HG02588 (cell line): ENCODE measurements around the gene FGF1.
"Not testable (repeated sequence)": the region's sequence is repeated elsewhere in the genome, so short reads cannot be mapped to it uniquely, and the experiment has no call there.

Experiments
- ATAC-seq: cut with Tn5 transposase; IDR thresholded peaks from one replicate; pipeline ENCODE4 v1.9.1; 2021; ENCODE audit warnings: mild to moderate bottlenecking, moderate library complexity; ENCODE audit not compliant: unreplicated experiment

FGF1 gene

GRCh38 chr5:142671801-142672200, 14.1 kb downstream of the FGF1 start:
- no peak for ATAC-seq

GRCh38 chr5:142671266-142671665, 14.6 kb downstream of the FGF1 start:
- ATAC-seq, result no peak

- no peak for ATAC-seq
Observed at GRCh38 chr5:142670804-142671203, 15.1 kb downstream of the FGF1 start.

GRCh38 chr5:142669477-142669876, 16.4 kb downstream of the FGF1 start:
- ATAC-seq, result no peak

- no peak for ATAC-seq
Observed at GRCh38 chr5:142668336-142668735, 17.6 kb downstream of the FGF1 start.

- ATAC-seq, result no peak
Observed at GRCh38 chr5:142667831-142668230, 18.1 kb downstream of the FGF1 start.

GRCh38 chr5:142664636-142665035, 21.3 kb downstream of the FGF1 start:
- ATAC-seq, result no peak

GRCh38 chr5:142664067-142664466, 21.8 kb downstream of the FGF1 start:
- ATAC-seq, result no peak

- no peak for ATAC-seq
Observed at GRCh38 chr5:142663246-142663645, 22.6 kb downstream of the FGF1 start.

GRCh38 chr5:142661957-142662356, 23.9 kb downstream of the FGF1 start:
- ATAC-seq, result no peak

- ATAC-seq, result no peak
Observed at GRCh38 chr5:142661143-142661542, 24.7 kb downstream of the FGF1 start.

GRCh38 chr5:142660731-142661130, 25.2 kb downstream of the FGF1 start:
- no peak for ATAC-seq

- no peak for ATAC-seq
Observed at GRCh38 chr5:142660196-142660595, 25.7 kb downstream of the FGF1 start.

GRCh38 chr5:142659405-142659804, 26.5 kb downstream of the FGF1 start:
- ATAC-seq, result no peak

GRCh38 chr5:142658278-142658677, 27.6 kb downstream of the FGF1 start:
- ATAC-seq, result no peak

- no peak for ATAC-seq
Observed at GRCh38 chr5:142657446-142657845, 28.4 kb downstream of the FGF1 start.

GRCh38 chr5:142655339-142656267, 30.3 kb downstream of the FGF1 start:
- peak; percentile 62 for ATAC-seq

GRCh38 chr5:142654578-142655058, 31.3 kb downstream of the FGF1 start:
- no peak for ATAC-seq

GRCh38 chr5:142653321-142653720, 32.6 kb downstream of the FGF1 start:
- no peak for ATAC-seq

- ATAC-seq, result no peak
Observed at GRCh38 chr5:142652563-142652962, 33.3 kb downstream of the FGF1 start.

GRCh38 chr5:142650881-142651280, 35.0 kb downstream of the FGF1 start:
- no peak for ATAC-seq

- no peak for ATAC-seq
Observed at GRCh38 chr5:142650060-142650459, 35.8 kb downstream of the FGF1 start.

- not testable (repeated sequence) for ATAC-seq
Observed at GRCh38 chr5:142648108-142648507, 37.8 kb downstream of the FGF1 start.
